Measurements from ENCODE around the gene PCDHB1.
"Not testable (repeated sequence)": the region's sequence is repeated elsewhere in the genome, so short reads cannot be mapped to it uniquely, and the experiment has no call there.

PCDHB1 gene

GRCh38 chr5:141102070-141102469 lies 50.9 kb downstream of the PCDHB1 start:
- not testable (repeated sequence) for ATAC-seq, H3K36me3 Mint-ChIP-seq, H3K27ac Mint-ChIP-seq, H3K9me3 Mint-ChIP-seq, H3K4me1 Mint-ChIP-seq, H3K4me3 Mint-ChIP-seq
- H3K27me3 Mint-ChIP-seq, result peaks cover 19% of the 10 kb centered on the region

- H3K4me1 Mint-ChIP-seq, H3K36me3 Mint-ChIP-seq, H3K9me3 Mint-ChIP-seq, ATAC-seq, H3K4me3 Mint-ChIP-seq, H3K27ac Mint-ChIP-seq: not testable (repeated sequence)
- H3K27me3 Mint-ChIP-seq, result peaks cover 19% of the 10 kb centered on the region
These were observed 51.3 kb downstream of the PCDHB1 start for GRCh38 chr5:141102471-141102870.

GRCh38 chr5:141105350-141105749 lies 54.2 kb downstream of the PCDHB1 start:
- peaks cover 4% of the 10 kb centered on the region for H3K9me3 Mint-ChIP-seq
- H3K4me1 Mint-ChIP-seq, result no peaks in the 10 kb centered on the region
- H3K27ac Mint-ChIP-seq, result no peak overlapping the region
- H3K27me3 Mint-ChIP-seq, result peaks cover 5% of the 10 kb centered on the region
- no peaks in the 10 kb centered on the region for H3K36me3 Mint-ChIP-seq
- ATAC-seq, result no peak
- no peak overlapping the region for H3K4me3 Mint-ChIP-seq

Measured in stimulated activated memory B cell treated with anti-CD40 and anti-IgM and Interleukin-4, amounts not matched to agents 10 μg/mL and 1 μg/mL and 100 μg/mL, for 72 hours (primary cell).